GM23248 (cell line): Measurements from ENCODE around the gene HERPUD1. TPM values are rescaled to one million over a fixed set of nuclear protein-coding genes. Genes with fewer than 3 reads are reported as not detected.

Source experiments
- DNase-seq: peaks from one replicate; pipeline ENCODE4 v3.0.0-alpha.2; 2015
- H2AFZ ChIP-seq: fragments of 200-600 bp; sonication (generic); 2 replicates; pipeline ENCODE4 v1.6.1; 2016; ENCODE audit warnings: antibody characterized with exemption
- H3F3A ChIP-seq: fragments of 200-600 bp; sonication (generic); 2 replicates; pipeline ENCODE4 v1.6.1; 2016; ENCODE audit warnings: mild to moderate bottlenecking, antibody characterized with exemption, mixed run types; ENCODE audit not compliant: insufficient read depth
- H3K27ac ChIP-seq: fragments of 200-600 bp; sonication (generic); 2 replicates; pipeline ENCODE4 v1.5.1; 2016; ENCODE audit warnings: mild to moderate bottlenecking
- H3K27me3 ChIP-seq: fragments of 200-600 bp; sonication (generic); replicated peaks from 2 replicates; pipeline ENCODE4 v1.6.1; 2016; ENCODE audit warnings: mild to moderate bottlenecking; ENCODE audit not compliant: insufficient read depth
- H3K36me3 ChIP-seq: fragments of 200-600 bp; sonication (generic); 2 replicates; pipeline ENCODE4 v1.6.1; 2016; ENCODE audit warnings: low read depth, mild to moderate bottlenecking
- H3K4me1 ChIP-seq: fragments of 200-600 bp; sonication (generic); 2 replicates; pipeline ENCODE4 v1.6.1; 2016; ENCODE audit warnings: mild to moderate bottlenecking; ENCODE audit not compliant: insufficient read depth
- H3K4me2 ChIP-seq: fragments of 200-600 bp; sonication (generic); one replicate; pipeline ENCODE4 v1.6.1; 2016; ENCODE audit warnings: mild to moderate bottlenecking; ENCODE audit not compliant: unreplicated experiment
- H3K4me3 ChIP-seq: fragments of 200-600 bp; sonication (generic); 2 replicates; pipeline ENCODE4 v1.5.1; 2016; ENCODE audit warnings: mild to moderate bottlenecking
- H3K79me2 ChIP-seq: fragments of 200-600 bp; sonication (generic); 2 replicates; pipeline ENCODE4 v1.6.1; 2016; ENCODE audit warnings: mild to moderate bottlenecking; ENCODE audit not compliant: insufficient read depth
- H3K9ac ChIP-seq: fragments of 200-600 bp; sonication (generic); 2 replicates; pipeline ENCODE4 v1.6.1; 2016; ENCODE audit warnings: mild to moderate bottlenecking
- H3K9me2 ChIP-seq: fragments of 200-600 bp; sonication (generic); 2 replicates; pipeline ENCODE4 v1.6.1; 2016; ENCODE audit warnings: mixed run types, mild to moderate bottlenecking, moderate library complexity; ENCODE audit not compliant: insufficient read depth
- H3K9me3 ChIP-seq: fragments of 200-600 bp; sonication (generic); one replicate; pipeline ENCODE4 v1.6.1; 2017; ENCODE audit warnings: low read depth
- H4K20me1 ChIP-seq: fragments of 200-600 bp; sonication (generic); 2 replicates; pipeline ENCODE4 v1.6.0; 2016; ENCODE audit not compliant: insufficient read depth
- EZH2 ChIP-seq: fragments of 200-600 bp; sonication (generic); IDR thresholded peaks from 2 replicates; pipeline ENCODE4 v1.6.1; 2018; ENCODE audit warnings: antibody characterized with exemption, mild to moderate bottlenecking; ENCODE audit not compliant: insufficient read depth, poor library complexity, severe bottlenecking
- EZH2phosphoT487 ChIP-seq: fragments of 200-600 bp; sonication (generic); IDR thresholded peaks from 2 replicates; pipeline ENCODE4 v1.6.1; 2018; ENCODE audit warnings: antibody characterized with exemption, moderate library complexity, mild to moderate bottlenecking, low read depth; ENCODE audit not compliant: insufficient read depth
- WGBS, 2 experiments: methylation state at CpG; one replicate each; pipeline ENCODE4 v1.1.6; 2015 to 2017; ENCODE audit warnings: low lambda C conversion rate in 2 of 2, low coverage in 1 of 2; ENCODE audit errors: missing lambda C conversion rate in 2 of 2; 5-methylcytosine and 5-hydroxymethylcytosine counted together
- in situ Hi-C: fragments of 300-500 bp; cut with MboI; formaldehyde crosslinking; loops from 2 replicates; pipeline ENCODE4 v1.15.0; 2020
- polyA plus RNA-seq: library from polyadenylated mRNA; unstranded; fragments of >200 nt; fragmentation: Nextera tagmentation; extraction: Ambion mirVana; gene quantifications from 2 replicates; pipeline ENCODE4 v1.2.1, GENCODE V29; 2016
- total RNA-seq: library from RNA; depleted of rRNA; stranded (reverse); fragments of >200 nt; shearing (Covaris generic); gene quantifications from 2 replicates; pipeline ENCODE4 v1.2.3, GENCODE V29; 2014

HERPUD1 gene
- total and polyA plus RNA-seq, 2 experiments from 2014 or later: 218 to 299 TPM

GRCh38 chr16:56980201-56980535, 48.2 kb downstream of the HERPUD1 start:
- in situ Hi-C loops: no loop called here
- no peak for TF ChIP-seq EZH2phosphoT487
- TF ChIP-seq EZH2: no peak
- no peak overlapping the region for H3K4me2 ChIP-seq
- WGBS, 2 experiments: 86 to 92% methylated on average over 4 of the region's 4 CpGs
- no peaks in the 10 kb centered on the region for H3K27me3 ChIP-seq
- 0 out of 2 replicates have a peak, but pooled peaks cover 9% of the 10 kb centered on the region for H3K79me2 ChIP-seq
- H3K27ac ChIP-seq: no peak overlapping the region
- H4K20me1 ChIP-seq: no peaks in the 10 kb centered on the region
- no peaks in the 10 kb centered on the region for H3K9me3 ChIP-seq
- peaks cover 9% of the 10 kb centered on the region for H3K4me1 ChIP-seq
- no peak overlapping the region for H3K9ac ChIP-seq
- H3K36me3 ChIP-seq: no peaks in the 10 kb centered on the region
- H3K4me3 ChIP-seq: no peak overlapping the region
- no peak for DNase-seq
- no peak overlapping the region for H2AFZ ChIP-seq
- no peaks in the 10 kb centered on the region for H3F3A ChIP-seq
- no peaks in the 10 kb centered on the region for H3K9me2 ChIP-seq

GRCh38 chr16:56980792-56981724, 49.1 kb downstream of the HERPUD1 start:
- DNase-seq: no peak
- no peaks in the 10 kb centered on the region for H3K9me2 ChIP-seq
- no peak overlapping the region for H2AFZ ChIP-seq
- H3F3A ChIP-seq: no peaks in the 10 kb centered on the region
- H3K9me3 ChIP-seq: no peaks in the 10 kb centered on the region
- no peak overlapping the region for H3K4me3 ChIP-seq
- H3K79me2 ChIP-seq: 0 out of 2 replicates have a peak, but pooled peaks cover 9% of the 10 kb centered on the region
- H3K4me1 ChIP-seq: peaks cover 18% of the 10 kb centered on the region
- in situ Hi-C loops: no loop called here
- TF ChIP-seq EZH2 (no peak), EZH2phosphoT487 (no peak)
- H3K4me2 ChIP-seq: no peak overlapping the region
- no peak overlapping the region for H3K27ac ChIP-seq
- 88 to 89% methylated on average over 15 to 16 of the region's 16 CpGs for WGBS, 2 experiments
- H3K27me3 ChIP-seq: no peaks in the 10 kb centered on the region
- H3K36me3 ChIP-seq: no peaks in the 10 kb centered on the region
- H4K20me1 ChIP-seq: no peaks in the 10 kb centered on the region
- H3K9ac ChIP-seq: no peak overlapping the region

- no peaks in the 10 kb centered on the region for H3F3A ChIP-seq
- H3K9me3 ChIP-seq: no peaks in the 10 kb centered on the region
- 0 out of 2 replicates have a peak, but pooled peaks cover 9% of the 10 kb centered on the region for H3K79me2 ChIP-seq
- peaks cover 19% of the 10 kb centered on the region for H3K4me1 ChIP-seq
- no peak overlapping the region for H3K9ac ChIP-seq
- TF ChIP-seq EZH2phosphoT487 (no peak), EZH2 (no peak)
- WGBS, 2 experiments: 95 to 96% methylated on average over 11 to 12 of the region's 12 CpGs
- no peak for DNase-seq
- no peaks in the 10 kb centered on the region for H3K36me3 ChIP-seq
- in situ Hi-C loops: no loop called here
- no peak overlapping the region for H3K27ac ChIP-seq
- no peaks in the 10 kb centered on the region for H3K9me2 ChIP-seq
- H3K4me2 ChIP-seq: no peak overlapping the region
- H3K27me3 ChIP-seq: no peaks in the 10 kb centered on the region
- no peaks in the 10 kb centered on the region for H4K20me1 ChIP-seq
- H2AFZ ChIP-seq: no peak overlapping the region
- H3K4me3 ChIP-seq: no peak overlapping the region
These were observed 49.9 kb downstream of the HERPUD1 start for GRCh38 chr16:56981729-56982271.

- Histone ChIP-seq H3F3A (0 out of 2 replicates have a peak, but pooled peaks cover 5% of the 10 kb centered on the region), H3K27ac (no peak overlapping the region), H3K9ac (no peak overlapping the region), H3K4me2 (no peak overlapping the region), H2AFZ (no peak overlapping the region), H3K79me2 (0 out of 2 replicates have a peak, but pooled peaks cover 9% of the 10 kb centered on the region), H3K27me3 (no peaks in the 10 kb centered on the region), H3K4me3 (no peak overlapping the region), H3K9me2 (no peaks in the 10 kb centered on the region), H4K20me1 (no peaks in the 10 kb centered on the region), H3K4me1 (peaks cover 19% of the 10 kb centered on the region), H3K36me3 (no peaks in the 10 kb centered on the region), H3K9me3 (no peaks in the 10 kb centered on the region)
- TF ChIP-seq EZH2 (no peak), EZH2phosphoT487 (no peak)
- in situ Hi-C loops: no loop called here
- DNase-seq: no peak
- 88 to 89% methylated on average over 2 of the region's 2 CpGs for WGBS, 2 experiments
These were observed 50.8 kb downstream of the HERPUD1 start for GRCh38 chr16:56982695-56983094.
